Activated B cell treated with CpG ODN at 0.5 μM for 24 hours (primary cell): ENCODE data around the gene ZNF280B. TPM values are rescaled to one million over a fixed set of nuclear protein-coding genes. Genes with fewer than 3 reads are reported as not detected.
A peak's percentile ranks its signal among the peaks of the same experiment; 100 is the strongest.

Source experiments
- ATAC-seq: fragments of 200-7000 bp; cut with Tn5 transposase; one replicate; pipeline ENCODE4 v1.10.0; 2021; ENCODE audit warnings: low read depth, mild to moderate bottlenecking, moderate library complexity
- CTCF ChIA-PET: fragments of 350-600 bp; sonication (Branson Sonifier 250); formaldehyde crosslinking; loops from one replicate; lab custom pipeline; 2021; ENCODE audit warnings: antibody characterized with exemption; lab: Charles Lee
- POLR2A ChIA-PET: fragments of 350-600 bp; sonication (Branson Sonifier 250); formaldehyde crosslinking; loops from one replicate; lab custom pipeline; 2021; ENCODE audit warnings: antibody characterized with exemption; lab: Charles Lee
- DNase-seq: peaks from one replicate; pipeline ENCODE4 v3.0.0; 2022
- H3K27ac Mint-ChIP-seq: one replicate; pipeline ENCODE4 v1.8.0; 2020; ENCODE audit warnings: mixed read lengths
- H3K27me3 Mint-ChIP-seq: one replicate; pipeline ENCODE4 v1.8.0; 2021; ENCODE audit warnings: mixed read lengths
- H3K36me3 Mint-ChIP-seq: one replicate; pipeline ENCODE4 v1.8.0; 2021; ENCODE audit warnings: low read depth, mixed read lengths
- H3K4me1 Mint-ChIP-seq: one replicate; pipeline ENCODE4 v1.8.0; 2021; ENCODE audit warnings: mixed read lengths
- H3K4me3 Mint-ChIP-seq: one replicate; pipeline ENCODE4 v1.8.0; 2020; ENCODE audit warnings: mild to moderate bottlenecking, mixed read lengths
- H3K9me3 Mint-ChIP-seq: one replicate; pipeline ENCODE4 v1.8.0; 2020; ENCODE audit warnings: mixed read lengths
- intact Hi-C: fragments of 100-400 bp; cut with micrococcal nuclease; formaldehyde crosslinking; loops from one replicate; pipeline ENCODE4 v1.15.1; 2024
- total RNA-seq: library from RNA; stranded (reverse); gene quantifications from 2 replicates; pipeline ENCODE4 v1.2.3, GENCODE V29; 2022
- TF ChIP-seq, protein P1 (sequence below): fragments of 200-600 bp; IDR thresholded peaks from one replicate; pipeline ENCODE4 v1.8.0; 2022; ENCODE audit warnings: antibody characterized with exemption, mild to moderate bottlenecking

Gene ZNF280B
- total RNA-seq, 1 donor from 2014 or later: 2.5 TPM

DNA sequence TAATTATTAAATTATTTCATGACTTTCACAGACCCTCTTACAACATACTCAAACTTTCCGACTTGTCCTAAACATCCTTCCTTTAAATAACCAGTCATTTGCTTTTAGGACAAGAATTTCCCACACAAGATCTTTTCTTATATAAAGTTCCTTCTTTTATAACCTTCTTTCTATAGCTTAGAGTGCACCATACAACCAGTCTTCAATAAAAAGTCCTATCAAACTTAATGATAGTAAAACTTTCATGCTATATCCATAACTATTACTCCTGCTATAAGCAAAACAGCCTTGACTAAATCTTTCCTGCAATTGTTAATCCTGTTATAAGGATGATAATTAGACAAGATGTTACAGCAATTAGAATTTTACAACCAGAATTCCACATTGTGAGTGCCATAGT, 47.4 kb downstream of the ZNF280B start:
- ChIA-PET POLR2A (no interaction called here), CTCF (no interaction called here)
- no peaks in the 10 kb centered on the region for H3K36me3 Mint-ChIP-seq
- intact Hi-C loops: loop anchor here (5.0 to 10.0 kb wide), 2 partner anchors 39 to 224 kb away; no protein-coding TSS in a partner anchor
- peaks cover 4% of the 10 kb centered on the region for H3K27me3 Mint-ChIP-seq
- no peak overlapping the region for H3K27ac Mint-ChIP-seq
- TF ChIP-seq, protein P1, sequence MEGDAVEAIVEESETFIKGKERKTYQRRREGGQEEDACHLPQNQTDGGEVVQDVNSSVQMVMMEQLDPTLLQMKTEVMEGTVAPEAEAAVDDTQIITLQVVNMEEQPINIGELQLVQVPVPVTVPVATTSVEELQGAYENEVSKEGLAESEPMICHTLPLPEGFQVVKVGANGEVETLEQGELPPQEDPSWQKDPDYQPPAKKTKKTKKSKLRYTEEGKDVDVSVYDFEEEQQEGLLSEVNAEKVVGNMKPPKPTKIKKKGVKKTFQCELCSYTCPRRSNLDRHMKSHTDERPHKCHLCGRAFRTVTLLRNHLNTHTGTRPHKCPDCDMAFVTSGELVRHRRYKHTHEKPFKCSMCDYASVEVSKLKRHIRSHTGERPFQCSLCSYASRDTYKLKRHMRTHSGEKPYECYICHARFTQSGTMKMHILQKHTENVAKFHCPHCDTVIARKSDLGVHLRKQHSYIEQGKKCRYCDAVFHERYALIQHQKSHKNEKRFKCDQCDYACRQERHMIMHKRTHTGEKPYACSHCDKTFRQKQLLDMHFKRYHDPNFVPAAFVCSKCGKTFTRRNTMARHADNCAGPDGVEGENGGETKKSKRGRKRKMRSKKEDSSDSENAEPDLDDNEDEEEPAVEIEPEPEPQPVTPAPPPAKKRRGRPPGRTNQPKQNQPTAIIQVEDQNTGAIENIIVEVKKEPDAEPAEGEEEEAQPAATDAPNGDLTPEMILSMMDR: no peak
- peaks cover 19% of the 10 kb centered on the region for H3K4me1 Mint-ChIP-seq
- H3K4me3 Mint-ChIP-seq: no peak overlapping the region
- peaks cover 11% of the 10 kb centered on the region for H3K9me3 Mint-ChIP-seq
- no peak for DNase-seq
- no peak for ATAC-seq

DNA sequence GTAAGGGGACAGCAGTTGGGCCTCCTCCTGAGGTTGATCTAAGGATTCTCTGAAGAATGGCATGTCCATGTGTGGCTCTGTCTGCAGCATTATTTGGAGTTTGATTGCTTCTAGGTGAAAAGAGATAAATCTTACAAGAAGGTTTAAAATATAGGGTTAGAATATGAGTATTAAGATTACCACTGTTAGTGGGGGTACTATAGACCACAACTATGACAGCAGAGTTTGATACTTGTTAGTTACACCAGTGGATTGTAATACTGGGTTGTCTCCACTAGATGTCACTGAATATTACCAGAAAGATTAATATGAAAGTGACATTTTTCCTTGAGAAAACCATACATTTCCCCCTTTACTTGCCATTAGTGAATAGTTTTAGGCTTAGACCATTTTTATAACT, 47.9 kb downstream of the ZNF280B start:
- Mint-ChIP-seq H3K9me3 (peaks cover 11% of the 10 kb centered on the region), H3K27me3 (peaks cover 4% of the 10 kb centered on the region), H3K27ac (no peak overlapping the region), H3K4me3 (no peak overlapping the region), H3K36me3 (no peaks in the 10 kb centered on the region), H3K4me1 (peaks cover 19% of the 10 kb centered on the region)
- no peak for ATAC-seq
- TF ChIP-seq, protein P1: no peak
- no peak for DNase-seq
- CTCF ChIA-PET: interaction anchor here (0.8 kb wide), 1 partner anchor 29 kb away, joined by 3 read pairs; no protein-coding TSS in a partner anchor
- intact Hi-C loops: loop anchor here (5.0 to 10.0 kb wide), 2 partner anchors 38 to 224 kb away; no protein-coding TSS in a partner anchor
- POLR2A ChIA-PET: no interaction called here

DNA sequence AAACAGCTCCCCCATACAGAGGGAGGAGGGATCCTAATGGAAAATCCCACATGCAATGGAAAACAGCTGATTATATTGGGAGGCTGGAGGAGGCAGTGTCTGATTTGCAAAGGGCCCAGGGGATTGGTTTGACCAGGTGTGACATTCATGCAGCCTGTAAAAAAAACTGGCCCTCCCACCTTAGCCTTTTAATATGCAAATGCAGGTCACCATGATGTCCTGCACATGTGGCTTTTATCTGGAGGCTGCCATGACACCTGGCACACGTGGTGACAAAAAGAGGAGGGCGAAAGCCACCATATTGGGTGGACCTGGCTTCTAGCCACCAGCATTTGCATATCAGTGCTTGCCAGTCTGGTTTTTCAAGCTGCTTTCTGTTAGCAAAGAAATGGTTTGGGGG, 48.5 kb downstream of the ZNF280B start:
- H3K4me3 Mint-ChIP-seq: no peak overlapping the region
- no peak for ATAC-seq
- TF ChIP-seq, protein P1: no peak
- intact Hi-C loops: loop anchor here (5.0 to 10.0 kb wide), 2 partner anchors 38 to 225 kb away; no protein-coding TSS in a partner anchor
- ChIA-PET CTCF (interaction anchor here (0.7 to 0.8 kb wide), 2 partner anchors 10 to 28 kb away, joined by 3 read pairs; no protein-coding TSS in a partner anchor), POLR2A (no interaction called here)
- no peaks in the 10 kb centered on the region for H3K36me3 Mint-ChIP-seq
- DNase-seq: no peak
- no peak overlapping the region for H3K27ac Mint-ChIP-seq
- H3K27me3 Mint-ChIP-seq: peaks cover 4% of the 10 kb centered on the region
- peaks cover 19% of the 10 kb centered on the region for H3K4me1 Mint-ChIP-seq
- peaks cover 11% of the 10 kb centered on the region for H3K9me3 Mint-ChIP-seq

DNA sequence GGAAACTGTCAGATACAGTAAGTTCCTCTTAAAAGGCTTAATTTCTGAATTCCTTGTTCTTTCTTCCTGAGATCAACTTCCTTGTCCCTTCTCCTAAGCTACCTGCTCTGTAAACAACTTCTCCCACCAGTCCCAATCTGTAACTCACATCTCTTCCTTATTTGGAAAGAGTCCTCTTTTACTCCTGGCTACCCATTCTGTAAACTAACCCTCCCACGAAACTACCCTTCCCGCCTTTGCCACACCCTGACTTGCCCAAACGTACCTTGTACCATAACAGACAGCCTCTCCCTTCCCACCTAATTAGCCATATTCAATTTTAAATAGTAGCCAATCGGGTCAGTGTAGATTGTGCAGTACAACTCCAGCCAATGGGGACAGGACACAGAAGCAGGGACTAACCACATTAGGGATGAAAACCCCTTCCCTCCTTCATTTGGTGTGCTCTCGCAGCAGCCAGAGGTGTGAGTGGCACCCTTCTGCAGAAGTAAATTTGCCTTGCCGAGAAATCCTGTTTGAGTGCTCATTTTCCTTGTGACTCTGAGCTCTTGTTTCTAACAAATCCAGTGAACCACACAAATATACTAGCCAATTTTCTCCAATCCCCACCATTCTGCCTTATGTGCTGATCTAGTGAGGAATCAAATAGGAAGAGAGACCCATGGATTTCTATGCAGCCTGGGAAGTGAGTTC, 49.5 kb downstream of the ZNF280B start:
- peaks cover 13% of the 10 kb centered on the region for H3K9me3 Mint-ChIP-seq
- peak overlapping the region; percentile 10 for H3K27ac Mint-ChIP-seq
- CTCF ChIA-PET: interaction anchor here (0.7 to 1.1 kb wide), 2 partner anchors 9 to 27 kb away, joined by 3 read pairs; no protein-coding TSS in a partner anchor
- no peak for DNase-seq
- H3K4me3 Mint-ChIP-seq: no peak overlapping the region
- no peak for ATAC-seq
- intact Hi-C loops: no loop called here
- TF ChIP-seq, protein P1: no peak
- POLR2A ChIA-PET: no interaction called here
- H3K4me1 Mint-ChIP-seq: peaks cover 15% of the 10 kb centered on the region
- peaks cover 2% of the 10 kb centered on the region for H3K27me3 Mint-ChIP-seq
- peaks cover 2% of the 10 kb centered on the region for H3K36me3 Mint-ChIP-seq

DNA sequence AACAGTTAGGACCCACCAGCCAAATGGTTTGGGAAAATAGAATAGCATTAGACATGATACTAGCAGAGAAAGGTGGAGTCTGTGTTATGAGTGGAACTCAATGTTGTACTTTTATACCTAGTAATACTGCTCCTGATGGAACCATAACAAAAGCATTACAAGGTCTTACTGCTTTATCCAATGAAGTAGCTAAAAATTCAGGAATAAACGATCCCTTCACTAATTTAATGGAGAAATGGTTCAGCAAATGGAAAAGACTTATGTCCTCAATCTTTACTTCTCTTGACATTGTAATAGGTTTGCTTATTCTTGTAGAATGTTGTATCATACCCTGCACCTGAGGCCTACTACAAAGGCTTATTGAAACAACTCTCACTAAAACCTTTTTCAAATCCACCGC, 50.2 kb downstream of the ZNF280B start:
- no peak for ATAC-seq
- intact Hi-C loops: no loop called here
- Mint-ChIP-seq H3K27me3 (no peaks in the 10 kb centered on the region), H3K27ac (no peak overlapping the region), H3K36me3 (peaks cover 2% of the 10 kb centered on the region), H3K4me1 (peaks cover 9% of the 10 kb centered on the region), H3K4me3 (no peak overlapping the region), H3K9me3 (peaks cover 13% of the 10 kb centered on the region)
- ChIA-PET CTCF (interaction anchor here (1.1 kb wide), 1 partner anchor 27 kb away, joined by 3 read pairs; no protein-coding TSS in a partner anchor), POLR2A (no interaction called here)
- no peak for DNase-seq
- TF ChIP-seq, protein P1: no peak
